Keratinocyte (primary cell): Measurements from ENCODE around the gene ESRP2.

Source experiments
- EZH2 ChIP-seq: IDR thresholded peaks from one replicate; pipeline ENCODE4 v1.6.1; 2012; ENCODE audit warnings: inconsistent platforms, mild to moderate bottlenecking, low read length, moderate library complexity
- TF ChIP-seq, protein P1 (sequence below), 3 experiments: IDR thresholded peaks in 1 of 3; conservative IDR thresholded peaks in 1 of 3; optimal IDR thresholded peaks in 1 of 3; 2 replicates in 2 of 3; 3 replicates in 1 of 3; pipeline versions ENCODE3 to v1.5.1; 2011; ENCODE audit warnings: low read length in 3 of 3, mild to moderate bottlenecking in 3 of 3, moderate library complexity in 2 of 3, control low read depth in 1 of 3, inconsistent platforms in 1 of 3; ENCODE audit not compliant: insufficient read depth in 2 of 3; ENCODE audit errors: extremely low read depth in 1 of 3

GRCh38 chr16:68236826-68237242 lies 907 bp upstream of the ESRP2 start:
- TF ChIP-seq, protein P1, sequence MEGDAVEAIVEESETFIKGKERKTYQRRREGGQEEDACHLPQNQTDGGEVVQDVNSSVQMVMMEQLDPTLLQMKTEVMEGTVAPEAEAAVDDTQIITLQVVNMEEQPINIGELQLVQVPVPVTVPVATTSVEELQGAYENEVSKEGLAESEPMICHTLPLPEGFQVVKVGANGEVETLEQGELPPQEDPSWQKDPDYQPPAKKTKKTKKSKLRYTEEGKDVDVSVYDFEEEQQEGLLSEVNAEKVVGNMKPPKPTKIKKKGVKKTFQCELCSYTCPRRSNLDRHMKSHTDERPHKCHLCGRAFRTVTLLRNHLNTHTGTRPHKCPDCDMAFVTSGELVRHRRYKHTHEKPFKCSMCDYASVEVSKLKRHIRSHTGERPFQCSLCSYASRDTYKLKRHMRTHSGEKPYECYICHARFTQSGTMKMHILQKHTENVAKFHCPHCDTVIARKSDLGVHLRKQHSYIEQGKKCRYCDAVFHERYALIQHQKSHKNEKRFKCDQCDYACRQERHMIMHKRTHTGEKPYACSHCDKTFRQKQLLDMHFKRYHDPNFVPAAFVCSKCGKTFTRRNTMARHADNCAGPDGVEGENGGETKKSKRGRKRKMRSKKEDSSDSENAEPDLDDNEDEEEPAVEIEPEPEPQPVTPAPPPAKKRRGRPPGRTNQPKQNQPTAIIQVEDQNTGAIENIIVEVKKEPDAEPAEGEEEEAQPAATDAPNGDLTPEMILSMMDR (optimal IDR thresholded peaks at IDR 0.05 in 1 of 3, IDR thresholded peaks at IDR 0.05 in 1 of 3, conservative IDR thresholded peaks at IDR 0.05 in 1 of 3; ENCODE audit: extremely low read depth in 1 of 3, insufficient read depth in 2 of 3, low read length in 3 of 3) = no peak
- no peak for TF ChIP-seq EZH2
